Activated naive CD8-positive, alpha-beta T cell treated with anti-CD3 and anti-CD28 coated beads, Interleukin-2, amount 10 ng/mL, durations not matched to agents 7 days and 5 days (primary cell): ENCODE results near the gene TCERG1L. TPM values are rescaled to one million over a fixed set of nuclear protein-coding genes. Genes with fewer than 3 reads are reported as not detected.
"Not testable (repeated sequence)": the region's sequence is repeated elsewhere in the genome, so short reads cannot be mapped to it uniquely, and the experiment has no call there.

Source experiments
- ATAC-seq: fragments of 150-1000 bp; cut with Tn5 transposase; one replicate; pipeline ENCODE4 v1.10.0; 2021; ENCODE audit warnings: low read depth, moderate library complexity
- POLR2A ChIA-PET: fragments of 350-600 bp; sonication (Branson Sonifier 250); formaldehyde crosslinking; loops from one replicate; lab custom pipeline; 2021; ENCODE audit warnings: antibody characterized with exemption; lab: Charles Lee
- DNase-seq: peaks from one replicate; pipeline ENCODE4 v3.0.0; 2021
- H3K27ac Mint-ChIP-seq: one replicate; pipeline ENCODE4 v1.8.0; 2022; ENCODE audit warnings: mild to moderate bottlenecking, mixed read lengths
- H3K27me3 Mint-ChIP-seq: one replicate; pipeline ENCODE4 v1.8.0; 2022; ENCODE audit warnings: mild to moderate bottlenecking, moderate library complexity, mixed read lengths
- H3K36me3 Mint-ChIP-seq: one replicate; pipeline ENCODE4 v1.8.0; 2021; ENCODE audit warnings: mild to moderate bottlenecking, mixed read lengths
- H3K4me1 Mint-ChIP-seq: one replicate; pipeline ENCODE4 v1.8.0; 2021; ENCODE audit warnings: mixed read lengths
- H3K4me3 Mint-ChIP-seq: one replicate; pipeline ENCODE4 v1.8.0; 2022; ENCODE audit warnings: mild to moderate bottlenecking, moderate library complexity, mixed read lengths
- H3K9me3 Mint-ChIP-seq: one replicate; pipeline ENCODE4 v1.8.0; 2021; ENCODE audit warnings: mixed read lengths
- total RNA-seq, 2 experiments: library from RNA; stranded (reverse); gene quantifications; one replicate each; pipeline ENCODE4 v1.2.3, GENCODE V29; 2021

Gene TCERG1L
- total RNA-seq, 2 experiments from 2014 or later, result 0.20 to 0.36 TPM

GRCh38 chr10:131113709-131114291 lies 197.7 kb downstream of the TCERG1L start:
- Mint-ChIP-seq H3K27me3 (no peaks in the 10 kb centered on the region), H3K4me1 (no peaks in the 10 kb centered on the region), H3K4me3 (no peak overlapping the region), H3K36me3 (no peaks in the 10 kb centered on the region), H3K27ac (no peak overlapping the region), H3K9me3 (peaks cover 1% of the 10 kb centered on the region)
- POLR2A ChIA-PET, result no interaction called here
- ATAC-seq, result no peak
- no peak for DNase-seq

DNA sequence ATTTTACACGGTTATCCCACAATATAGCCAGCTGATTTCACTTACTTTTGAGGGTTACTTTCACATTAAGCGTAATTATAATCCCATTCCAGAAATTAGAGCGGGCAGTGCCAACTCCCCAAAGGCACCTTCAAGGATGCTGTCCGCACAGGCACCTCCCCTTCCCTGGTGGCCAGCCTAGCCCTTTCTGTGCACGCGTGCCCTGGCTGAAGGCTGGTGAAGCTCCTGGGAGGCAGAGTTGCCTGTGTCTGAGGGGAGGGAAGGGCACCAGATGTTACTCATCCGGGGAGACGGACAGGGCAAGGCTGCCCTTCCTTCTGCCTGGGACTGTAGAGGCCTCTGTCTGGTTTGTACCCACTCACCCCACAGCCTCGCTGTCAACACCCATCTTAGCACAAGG lies 198.4 kb downstream of the TCERG1L start:
- DNase-seq, result no peak
- POLR2A ChIA-PET, result no interaction called here

GRCh38 chr10:131112691-131113090 lies 198.8 kb downstream of the TCERG1L start:
- H3K36me3 Mint-ChIP-seq, result no peaks in the 10 kb centered on the region
- no peak for ATAC-seq

More for the DNA sequence above, 198.4 kb downstream of the TCERG1L start:
- peaks cover 1% of the 10 kb centered on the region for H3K9me3 Mint-ChIP-seq
- no peak overlapping the region for H3K4me3 Mint-ChIP-seq
- no peaks in the 10 kb centered on the region for H3K4me1 Mint-ChIP-seq
- H3K27ac Mint-ChIP-seq, result no peak overlapping the region
- no peaks in the 10 kb centered on the region for H3K27me3 Mint-ChIP-seq
- no peaks in the 10 kb centered on the region for H3K36me3 Mint-ChIP-seq
- ATAC-seq, result no peak

DNA sequence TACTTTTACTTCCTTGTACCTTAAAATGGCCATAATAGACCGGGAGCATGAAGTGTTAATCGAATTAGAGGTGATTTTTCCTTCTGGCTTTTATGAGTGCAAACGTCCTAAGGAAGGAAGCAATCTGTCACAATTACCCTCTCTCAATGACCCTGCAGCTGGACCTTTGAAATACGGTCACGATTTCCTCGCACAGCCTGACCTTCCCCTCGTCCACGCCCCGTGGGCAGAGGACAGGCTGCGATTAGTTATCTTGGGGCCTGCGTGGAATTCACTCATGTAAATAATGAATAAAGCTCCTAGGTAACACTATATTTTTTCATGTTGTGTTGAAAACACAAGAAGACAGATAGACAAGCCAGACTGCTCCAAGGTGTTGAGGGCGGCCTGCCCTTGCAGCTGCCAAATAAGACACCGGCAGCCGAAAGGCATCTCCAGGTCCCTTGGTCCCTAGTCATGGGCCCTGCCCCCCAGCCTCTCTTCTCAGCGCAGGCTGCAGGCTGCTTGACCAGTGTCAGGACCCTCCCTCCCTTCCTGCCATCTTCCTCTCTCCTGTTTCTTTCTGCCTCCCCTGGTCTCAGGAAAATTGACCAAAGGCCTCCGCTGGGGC lies 199.9 kb downstream of the TCERG1L start:
- peaks cover 5% of the 10 kb centered on the region for H3K9me3 Mint-ChIP-seq
- POLR2A ChIA-PET, result no interaction called here
- no peaks in the 10 kb centered on the region for H3K36me3 Mint-ChIP-seq
- no peak overlapping the region for H3K27ac Mint-ChIP-seq
- DNase-seq, result no peak
- H3K27me3 Mint-ChIP-seq, result no peaks in the 10 kb centered on the region
- no peaks in the 10 kb centered on the region for H3K4me1 Mint-ChIP-seq
- no peak overlapping the region for H3K4me3 Mint-ChIP-seq
- no peak for ATAC-seq

More at GRCh38 chr10:131112691-131113090, 198.8 kb downstream of the TCERG1L start:
- Mint-ChIP-seq H3K27ac (no peak overlapping the region), H3K27me3 (no peaks in the 10 kb centered on the region), H3K4me3 (no peak overlapping the region), H3K9me3 (peaks cover 3% of the 10 kb centered on the region), H3K4me1 (no peaks in the 10 kb centered on the region)
- no peak for DNase-seq
- POLR2A ChIA-PET, result no interaction called here

GRCh38 chr10:131111007-131111406 lies 200.5 kb downstream of the TCERG1L start:
- ATAC-seq (no peak), DNase-seq (no peak)
- H3K27ac Mint-ChIP-seq, result no peak overlapping the region
- no peak overlapping the region for H3K4me3 Mint-ChIP-seq
- H3K4me1 Mint-ChIP-seq, result no peaks in the 10 kb centered on the region
- no peaks in the 10 kb centered on the region for H3K36me3 Mint-ChIP-seq
- no peaks in the 10 kb centered on the region for H3K27me3 Mint-ChIP-seq
- H3K9me3 Mint-ChIP-seq, result peaks cover 5% of the 10 kb centered on the region
- POLR2A ChIA-PET, result no interaction called here

DNA sequence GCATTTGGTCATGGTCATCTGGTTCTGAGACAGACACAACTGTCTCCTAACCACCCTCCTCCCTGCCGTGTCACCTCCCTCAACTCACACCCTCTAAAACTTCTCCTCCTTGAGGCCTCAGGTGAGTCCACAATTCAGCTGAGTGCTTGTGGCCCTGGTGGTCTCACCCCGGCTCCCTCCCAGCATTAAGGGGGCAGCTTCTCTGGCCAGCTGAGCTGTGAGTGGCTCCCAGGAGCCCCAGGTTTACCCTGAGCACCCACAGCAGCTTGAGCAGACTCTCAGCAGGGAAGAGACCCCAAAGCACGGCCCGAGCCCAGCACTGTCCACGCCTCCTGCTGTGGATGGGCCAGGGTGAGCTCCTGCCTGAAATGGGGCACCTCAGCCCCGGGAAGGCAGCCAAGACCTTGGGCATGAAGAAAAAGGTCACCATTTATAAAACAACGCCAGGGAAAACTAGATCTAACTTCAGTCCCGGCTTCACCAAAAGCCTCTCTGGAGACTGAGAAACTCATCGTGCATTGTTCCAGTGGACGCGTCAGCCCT lies 201.2 kb downstream of the TCERG1L start:
- no peak overlapping the region for H3K27ac Mint-ChIP-seq
- DNase-seq (no peak), ATAC-seq (no peak)
- no peaks in the 10 kb centered on the region for H3K4me1 Mint-ChIP-seq
- no peaks in the 10 kb centered on the region for H3K36me3 Mint-ChIP-seq
- no peaks in the 10 kb centered on the region for H3K27me3 Mint-ChIP-seq
- peaks cover 5% of the 10 kb centered on the region for H3K9me3 Mint-ChIP-seq
- POLR2A ChIA-PET, result no interaction called here
- H3K4me3 Mint-ChIP-seq, result no peak overlapping the region

DNA sequence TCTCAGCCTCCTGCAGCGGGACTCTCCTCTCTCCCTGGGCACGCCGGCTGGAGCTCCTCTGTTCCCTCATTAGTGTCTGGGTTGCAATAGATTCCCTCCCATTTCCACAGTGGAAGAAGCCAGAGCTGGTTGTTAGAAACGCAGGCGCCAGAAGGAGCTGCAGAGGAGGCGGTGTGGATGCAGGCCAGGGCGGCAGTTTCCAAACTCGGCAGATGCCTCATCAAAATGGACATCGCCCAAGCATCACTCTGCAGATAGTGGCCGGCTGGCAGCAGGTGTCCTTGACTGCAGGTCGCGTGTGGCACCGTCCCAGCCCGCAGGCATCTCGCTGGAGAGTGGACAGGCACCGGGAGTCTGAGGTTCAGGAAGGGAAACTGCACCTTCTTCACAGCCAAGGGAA lies 201.8 kb downstream of the TCERG1L start:
- ATAC-seq (no peak), DNase-seq (no peak)
- Mint-ChIP-seq H3K4me1 (no peaks in the 10 kb centered on the region), H3K4me3 (no peak overlapping the region), H3K27ac (no peak overlapping the region), H3K27me3 (no peaks in the 10 kb centered on the region), H3K36me3 (no peaks in the 10 kb centered on the region), H3K9me3 (peaks cover 5% of the 10 kb centered on the region)
- POLR2A ChIA-PET, result no interaction called here

DNA sequence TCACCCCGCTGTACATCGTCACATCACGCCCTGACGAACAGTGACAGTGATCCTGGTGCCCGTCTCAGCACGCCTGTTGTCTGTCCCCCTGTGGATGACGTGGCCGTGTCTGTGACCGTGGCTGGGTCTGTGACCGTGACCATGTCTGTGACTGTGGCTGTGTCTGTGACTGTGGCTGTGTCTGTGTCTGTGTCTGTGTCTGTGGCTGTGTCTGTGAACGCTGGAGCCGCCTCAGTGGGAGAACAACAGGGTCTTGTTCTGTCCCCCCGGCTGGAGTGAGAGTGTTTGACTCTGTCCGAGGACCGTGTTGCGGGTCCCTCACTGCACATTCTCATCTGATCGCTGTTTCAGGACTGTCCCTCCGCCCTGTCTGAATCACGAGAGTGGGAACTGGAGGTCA lies 202.2 kb downstream of the TCERG1L start:
- ATAC-seq (no peak), DNase-seq (no peak)
- POLR2A ChIA-PET, result no interaction called here
- Mint-ChIP-seq H3K27me3 (no peaks in the 10 kb centered on the region), H3K27ac (no peak overlapping the region), H3K4me3 (no peak overlapping the region), H3K36me3 (no peaks in the 10 kb centered on the region), H3K4me1 (no peaks in the 10 kb centered on the region), H3K9me3 (peaks cover 5% of the 10 kb centered on the region)

DNA sequence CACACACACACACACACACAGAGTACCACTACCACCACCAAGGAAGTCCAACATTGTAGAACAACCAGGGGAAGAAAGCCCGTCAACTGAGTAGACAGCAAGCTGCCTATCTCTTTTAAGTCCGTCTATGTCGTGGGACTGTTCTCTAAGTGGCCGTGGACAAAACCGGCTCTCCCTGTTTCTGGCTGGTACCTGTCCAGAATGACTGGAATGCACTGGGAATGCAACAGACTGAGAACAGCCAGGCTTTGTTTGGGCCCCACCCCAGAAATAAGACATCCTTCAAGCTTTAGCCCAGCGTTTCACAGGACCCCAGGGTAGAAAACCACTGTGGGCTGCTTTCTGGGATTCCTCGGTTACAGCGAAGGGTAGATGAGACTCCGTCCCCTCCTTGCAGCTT lies 203.6 kb downstream of the TCERG1L start:
- Mint-ChIP-seq H3K27me3 (no peaks in the 10 kb centered on the region), H3K4me1 (no peaks in the 10 kb centered on the region), H3K27ac (no peak overlapping the region), H3K4me3 (no peak overlapping the region), H3K9me3 (peaks cover 5% of the 10 kb centered on the region), H3K36me3 (no peaks in the 10 kb centered on the region)
- DNase-seq (no peak), ATAC-seq (no peak)
- POLR2A ChIA-PET, result no interaction called here

- ATAC-seq, result no peak
- POLR2A ChIA-PET, result no interaction called here
- no peak overlapping the region for H3K27ac Mint-ChIP-seq
- H3K4me3 Mint-ChIP-seq, result no peak overlapping the region
- H3K4me1 Mint-ChIP-seq, result no peaks in the 10 kb centered on the region
- no peak for DNase-seq
- H3K36me3 Mint-ChIP-seq, result no peaks in the 10 kb centered on the region
- no peaks in the 10 kb centered on the region for H3K27me3 Mint-ChIP-seq
- H3K9me3 Mint-ChIP-seq, result peaks cover 2% of the 10 kb centered on the region
Observed at GRCh38 chr10:131102676-131103075, 208.8 kb downstream of the TCERG1L start.

DNA sequence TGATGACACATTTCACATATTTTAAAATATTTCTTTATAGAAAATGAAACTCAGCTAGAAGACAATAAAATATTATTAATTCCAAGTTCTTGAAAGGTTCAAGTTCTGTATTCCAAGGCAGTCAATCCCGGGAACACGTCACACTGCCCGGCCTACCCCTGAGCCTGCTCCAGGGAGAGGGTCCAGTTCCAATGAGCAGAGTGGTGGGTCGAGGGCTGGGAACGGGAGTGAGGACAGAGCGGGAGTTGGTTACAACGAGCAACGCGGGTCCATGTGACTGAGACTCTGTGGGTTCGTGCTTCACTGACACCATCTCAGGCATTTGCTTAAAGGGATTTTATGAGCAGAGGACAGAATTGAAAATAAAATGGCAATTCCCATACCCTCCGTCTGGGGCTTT lies 209.4 kb downstream of the TCERG1L start:
- no peak for DNase-seq
- Mint-ChIP-seq H3K4me3 (no peak overlapping the region), H3K27me3 (no peaks in the 10 kb centered on the region), H3K36me3 (no peaks in the 10 kb centered on the region), H3K4me1 (no peaks in the 10 kb centered on the region), H3K9me3 (no peaks in the 10 kb centered on the region), H3K27ac (no peak overlapping the region)
- POLR2A ChIA-PET, result no interaction called here
- no peak for ATAC-seq

GRCh38 chr10:131100418-131101410 lies 210.8 kb downstream of the TCERG1L start:
- H3K27ac Mint-ChIP-seq, H3K4me3 Mint-ChIP-seq, H3K27me3 Mint-ChIP-seq, H3K4me1 Mint-ChIP-seq, H3K36me3 Mint-ChIP-seq, DNase-seq, H3K9me3 Mint-ChIP-seq, ATAC-seq, POLR2A ChIA-PET: not testable (repeated sequence)

DNA sequence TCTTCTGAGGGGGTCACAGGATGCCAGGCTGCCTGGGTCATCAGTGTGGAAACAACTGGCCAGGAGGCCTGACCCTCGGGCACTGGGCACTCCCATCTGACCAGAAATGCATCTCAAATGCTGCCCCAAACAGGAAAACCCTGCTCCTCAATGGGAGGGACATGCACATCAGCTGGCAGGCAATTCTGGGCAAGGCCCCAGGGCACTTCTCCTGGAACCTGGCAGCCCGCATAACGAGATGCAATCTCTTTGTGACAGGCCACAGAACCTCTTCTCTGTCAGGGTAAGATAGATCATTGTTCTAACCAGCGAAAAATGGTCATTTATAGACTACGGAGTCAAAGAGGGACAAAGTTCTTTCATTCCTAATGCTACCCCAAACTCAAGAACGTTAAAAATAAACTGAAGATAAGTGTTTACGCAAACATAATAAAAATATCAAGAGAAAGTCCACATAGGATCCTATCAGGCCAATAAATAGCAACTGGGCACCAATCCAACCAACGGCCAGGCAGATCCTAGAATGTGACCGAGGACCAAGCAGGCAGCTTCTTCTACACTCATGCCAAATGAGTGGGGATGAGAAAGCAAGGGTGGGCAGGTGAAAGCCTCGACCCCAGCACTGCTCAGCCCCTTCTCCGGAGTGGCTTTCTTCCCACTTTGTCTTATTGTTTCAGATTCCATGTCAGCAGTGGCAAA lies 212.3 kb downstream of the TCERG1L start:
- peaks cover 1% of the 10 kb centered on the region for H3K4me1 Mint-ChIP-seq
- H3K27ac Mint-ChIP-seq, result no peak overlapping the region
- no peaks in the 10 kb centered on the region for H3K9me3 Mint-ChIP-seq
- DNase-seq (no peak), ATAC-seq (no peak)
- H3K27me3 Mint-ChIP-seq, result no peaks in the 10 kb centered on the region
- POLR2A ChIA-PET, result no interaction called here
- no peaks in the 10 kb centered on the region for H3K36me3 Mint-ChIP-seq
- no peak overlapping the region for H3K4me3 Mint-ChIP-seq
